SK-N-MC (cell line): ENCODE measurements around the gene FTCD.
"Not testable (repeated sequence)": the region's sequence is repeated elsewhere in the genome, so short reads cannot be mapped to it uniquely, and the experiment has no call there.

ENCODE experiments used
- DNase-seq: peaks from one replicate; pipeline ENCODE4 v3.0.0-alpha.2; 2011; ENCODE audit warnings: low read depth, low spot score
- H3K27ac ChIP-seq: fragments of 200-600 bp; sonication (generic); 2 replicates; pipeline ENCODE4 v1.5.1; 2016; ENCODE audit warnings: mixed run types
- H3K36me3 ChIP-seq: fragments of 200-600 bp; sonication (generic); 2 replicates; pipeline ENCODE4 v1.6.1; 2017; ENCODE audit warnings: antibody characterized with exemption, low read length, mixed read lengths; ENCODE audit not compliant: insufficient read depth
- H3K4me3 ChIP-seq: fragments of 200-600 bp; sonication (generic); 2 replicates; pipeline ENCODE4 v1.5.1; 2016
- H3K9ac ChIP-seq: fragments of 200-600 bp; sonication (generic); 2 replicates; pipeline ENCODE4 v1.8.0; 2017; ENCODE audit warnings: mixed run types, mixed read lengths; ENCODE audit not compliant: insufficient read length
- H3K9me3 ChIP-seq: fragments of 200-600 bp; sonication (generic); 2 replicates; pipeline ENCODE4 v1.6.1; 2017; ENCODE audit warnings: low read depth, mild to moderate bottlenecking, antibody characterized with exemption, low read length, moderate library complexity, mixed read lengths
- EZH2 ChIP-seq: fragments of 200-600 bp; sonication (generic); IDR thresholded peaks from one replicate; pipeline ENCODE4 v1.6.1; 2017; ENCODE audit warnings: antibody characterized with exemption
- FOXP2 ChIP-seq: optimal IDR thresholded peaks from 2 replicates; pipeline ENCODE3; 2011; ENCODE audit warnings: mild to moderate bottlenecking, moderate library complexity; ENCODE audit not compliant: insufficient read depth; ENCODE audit errors: extremely low read length, control extremely low read depth
- POLR2AphosphoS5 ChIP-seq: IDR thresholded peaks from 2 replicates; pipeline ENCODE4 v1.6.1; 2012; ENCODE audit warnings: mild to moderate bottlenecking, low read depth, low read length, borderline replicate concordance

The FTCD gene

DNA sequence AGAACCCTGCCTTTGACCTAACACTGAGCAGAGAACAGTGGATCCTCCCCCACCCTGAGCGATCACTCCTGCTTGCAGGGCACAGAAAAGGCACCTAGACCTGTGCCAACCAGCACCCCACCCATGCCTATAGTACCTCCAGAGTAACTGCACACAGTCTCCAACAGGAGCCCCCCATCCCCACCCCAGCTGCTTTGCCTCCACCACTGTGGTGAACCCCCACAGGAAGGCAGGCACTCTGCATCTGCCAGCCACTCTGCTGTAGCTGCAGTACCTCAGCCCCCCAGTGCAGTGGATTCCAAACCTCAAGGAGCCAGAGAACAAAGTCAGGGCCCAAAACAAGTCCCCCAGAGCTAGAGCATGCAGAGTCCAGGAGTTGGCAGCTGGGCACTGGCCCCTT lies 18.2 kb upstream of the FTCD start:
- no peaks in the 10 kb centered on the region for H3K36me3 ChIP-seq
- no peak for TF ChIP-seq POLR2AphosphoS5
- no peak for TF ChIP-seq FOXP2
- TF ChIP-seq EZH2 = no peak
- no peak overlapping the region for H3K4me3 ChIP-seq
- H3K9ac ChIP-seq = no peak overlapping the region
- H3K27ac ChIP-seq = no peak overlapping the region
- no peak for DNase-seq
- H3K9me3 ChIP-seq = no peaks in the 10 kb centered on the region

DNA sequence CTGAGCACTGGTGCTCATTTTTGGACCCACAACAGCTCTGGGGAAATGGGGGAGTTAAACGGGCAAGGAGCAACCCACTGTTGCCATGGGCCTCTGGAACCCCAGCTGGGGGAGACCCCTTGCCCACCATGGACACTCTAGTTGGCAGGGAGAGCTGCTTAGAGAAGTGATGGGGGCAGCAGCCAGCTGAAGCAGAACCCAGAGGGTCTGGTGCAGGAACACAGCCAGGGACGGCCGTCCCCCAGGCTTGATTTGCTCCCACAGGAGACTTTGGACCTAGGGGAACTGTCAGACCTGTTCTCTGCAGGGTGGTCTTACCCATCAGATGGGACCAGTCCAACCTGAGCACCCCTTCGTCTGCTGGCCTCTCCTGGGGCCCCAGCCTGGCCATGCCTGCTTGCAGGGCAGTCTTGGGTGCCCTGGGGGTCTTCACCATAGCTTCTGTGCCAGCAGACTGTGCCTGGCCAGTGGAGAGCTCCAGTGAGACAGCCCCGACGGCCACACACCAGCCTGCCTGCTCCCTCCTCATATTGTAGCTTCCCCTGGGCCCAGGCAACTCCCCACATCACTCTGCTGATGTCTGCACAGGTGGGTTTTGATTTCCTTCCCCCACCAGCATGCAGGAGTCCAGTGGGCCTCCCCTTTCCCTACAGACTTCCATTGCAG lies 17.6 kb upstream of the FTCD start:
- no peaks in the 10 kb centered on the region for H3K9me3 ChIP-seq
- H3K4me3 ChIP-seq = no peak overlapping the region
- no peak overlapping the region for H3K9ac ChIP-seq
- no peak for DNase-seq
- TF ChIP-seq EZH2 (no peak), POLR2AphosphoS5 (no peak), FOXP2 (no peak)
- no peak overlapping the region for H3K27ac ChIP-seq
- no peaks in the 10 kb centered on the region for H3K36me3 ChIP-seq

DNA sequence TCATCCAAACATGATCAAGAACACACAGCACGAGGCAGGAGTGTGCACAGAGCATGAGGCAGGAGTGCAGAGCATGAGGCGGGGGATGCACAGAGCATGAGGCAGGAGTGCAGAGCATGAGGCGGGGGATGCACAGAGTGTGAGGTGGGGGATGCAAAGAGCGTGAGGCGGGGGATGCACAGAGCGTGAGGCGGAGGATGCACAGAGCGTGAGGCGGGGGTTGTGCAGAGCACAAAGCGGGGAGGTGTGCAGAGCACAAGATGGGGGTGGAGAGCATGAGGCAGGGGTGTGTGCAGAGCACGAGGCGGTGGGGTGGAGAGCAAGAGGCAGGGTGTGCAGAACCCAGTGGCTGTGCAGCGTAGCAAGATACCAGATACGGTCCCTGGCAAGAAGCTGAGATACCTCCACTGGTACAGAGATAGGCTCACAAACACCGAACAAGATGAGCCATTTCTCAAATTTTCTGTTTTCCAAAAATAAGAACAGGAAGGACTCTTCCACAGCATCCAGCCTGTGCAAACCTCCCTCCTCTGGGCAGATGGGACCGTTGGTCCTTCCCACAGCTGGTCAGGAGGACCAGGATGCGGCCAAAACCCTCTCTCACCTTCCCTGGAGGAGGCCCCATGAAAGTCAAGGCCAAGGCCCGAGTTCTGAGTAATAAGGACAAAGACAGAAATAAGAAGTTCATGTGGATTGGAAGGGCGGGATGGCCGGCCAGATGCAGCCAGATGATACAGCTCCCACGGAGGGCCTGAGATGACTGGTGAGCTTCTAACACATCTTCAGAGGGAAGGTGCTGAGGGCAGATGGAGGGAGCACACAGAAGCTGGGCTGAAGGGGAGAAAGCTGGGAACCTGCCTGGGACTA lies 16.9 kb upstream of the FTCD start:
- H3K4me3 ChIP-seq = no peak overlapping the region
- no peak overlapping the region for H3K9ac ChIP-seq

DNA sequence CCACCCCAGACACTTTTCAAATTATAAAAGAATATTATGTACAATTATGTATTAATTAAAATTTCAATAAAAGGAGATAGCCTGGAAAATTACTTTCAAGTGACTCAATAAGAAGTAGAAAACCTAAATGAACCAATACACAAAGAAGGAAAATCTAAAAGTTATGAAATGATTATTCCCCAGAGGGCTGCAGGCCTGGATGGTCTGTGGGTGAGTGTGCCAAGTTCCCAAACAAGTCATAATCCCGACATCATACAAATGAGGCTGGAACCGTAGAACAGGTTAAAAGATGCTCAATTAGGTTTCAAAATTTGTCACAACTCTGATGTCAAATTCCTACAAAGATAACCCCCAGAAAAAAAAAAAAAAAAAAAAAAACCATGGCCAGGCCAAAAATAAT lies 16.2 kb upstream of the FTCD start:
- TF ChIP-seq POLR2AphosphoS5 (no peak), EZH2 (no peak), FOXP2 (no peak)
- no peak overlapping the region for H3K27ac ChIP-seq

More for the DNA sequence above, 16.9 kb upstream of the FTCD start:
- Histone ChIP-seq H3K36me3 (no peaks in the 10 kb centered on the region), H3K9me3 (no peaks in the 10 kb centered on the region), H3K27ac (no peak overlapping the region)
- no peak for TF ChIP-seq POLR2AphosphoS5
- TF ChIP-seq EZH2 = no peak
- no peak for TF ChIP-seq FOXP2
- no peak for DNase-seq

DNA sequence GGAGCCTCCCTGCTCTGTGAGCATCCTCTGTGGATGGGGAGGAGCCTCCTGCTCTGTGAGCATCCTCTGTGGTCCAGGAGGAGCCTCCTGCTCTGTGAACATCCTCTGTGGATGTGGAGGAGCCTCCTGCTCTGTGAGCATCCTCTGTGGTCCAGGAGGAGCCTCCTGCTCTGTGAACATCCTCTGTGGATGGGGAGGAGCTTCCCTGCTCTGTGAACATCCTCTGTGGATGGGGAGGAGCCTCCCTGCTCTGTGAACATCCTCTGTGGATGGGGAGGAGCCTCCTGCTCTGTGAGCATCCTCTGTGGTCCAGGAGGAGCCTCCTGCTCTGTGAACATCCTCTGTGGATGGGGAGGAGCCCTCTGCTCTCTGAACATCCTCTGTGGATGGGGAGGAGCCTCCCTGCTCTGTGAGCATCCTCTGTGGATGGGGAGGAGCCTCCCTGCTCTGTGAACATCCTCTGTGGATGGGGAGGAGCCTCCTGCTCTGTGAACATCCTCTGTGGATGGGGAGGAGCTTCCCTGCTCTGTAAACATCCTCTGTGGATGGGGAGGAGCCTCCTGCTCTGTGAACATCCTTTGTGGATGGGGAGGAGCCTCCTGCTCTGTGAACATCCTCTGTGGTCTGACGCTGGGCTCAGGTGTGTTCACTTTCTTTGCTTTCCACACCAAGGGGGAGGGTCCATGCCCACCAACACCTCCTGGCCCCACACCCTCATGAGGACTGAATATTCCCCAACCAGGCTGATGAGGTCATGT lies 15.2 kb upstream of the FTCD start:
- DNase-seq, H3K36me3 ChIP-seq, H3K27ac ChIP-seq, H3K4me3 ChIP-seq, H3K9me3 ChIP-seq, H3K9ac ChIP-seq: not testable (repeated sequence)

More for the DNA sequence above, 16.2 kb upstream of the FTCD start:
- Histone ChIP-seq H3K9ac (no peak overlapping the region), H3K9me3 (no peaks in the 10 kb centered on the region), H3K4me3 (no peak overlapping the region), H3K36me3 (no peaks in the 10 kb centered on the region)
- no peak for DNase-seq

DNA sequence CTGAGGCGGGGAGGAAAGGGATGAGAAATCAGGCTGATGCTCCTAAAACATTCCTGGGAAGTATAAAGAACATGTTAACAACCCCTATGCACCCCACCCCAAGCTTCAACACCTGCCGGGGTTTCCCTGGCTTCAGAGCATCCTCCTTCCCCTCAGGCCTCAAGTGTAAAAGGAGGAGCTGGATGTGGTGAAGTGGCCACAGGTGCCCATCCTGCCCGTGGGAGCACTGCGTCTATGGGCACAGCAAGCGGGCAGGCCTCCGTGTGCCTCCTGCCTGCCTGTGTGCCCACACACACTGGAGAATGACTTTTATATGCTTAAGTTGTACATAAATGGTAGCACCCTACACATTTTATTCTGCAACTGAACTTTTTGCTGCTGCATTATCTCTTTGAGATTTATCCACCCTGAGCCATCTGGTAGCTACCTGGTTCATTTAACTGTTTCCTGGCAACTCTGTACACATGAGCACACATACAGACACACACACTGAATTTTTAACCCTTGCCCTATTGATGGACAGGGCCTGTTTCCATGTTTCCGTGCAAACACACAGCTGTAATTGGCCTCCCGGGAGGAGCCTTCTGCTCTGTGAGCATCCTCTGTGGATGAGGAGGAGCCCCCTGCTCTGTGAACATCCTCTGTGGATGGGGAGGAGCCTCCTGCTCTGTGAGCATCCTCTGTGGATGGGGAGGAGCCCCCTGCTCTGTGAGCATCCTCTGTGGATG lies 13.4 kb upstream of the FTCD start:
- Histone ChIP-seq H3K36me3 (no peaks in the 10 kb centered on the region), H3K9me3 (no peaks in the 10 kb centered on the region), H3K4me3 (no peak overlapping the region), H3K27ac (no peak overlapping the region), H3K9ac (no peak overlapping the region)
- DNase-seq = no peak
- TF ChIP-seq FOXP2 (no peak), POLR2AphosphoS5 (no peak), EZH2 (no peak)

DNA sequence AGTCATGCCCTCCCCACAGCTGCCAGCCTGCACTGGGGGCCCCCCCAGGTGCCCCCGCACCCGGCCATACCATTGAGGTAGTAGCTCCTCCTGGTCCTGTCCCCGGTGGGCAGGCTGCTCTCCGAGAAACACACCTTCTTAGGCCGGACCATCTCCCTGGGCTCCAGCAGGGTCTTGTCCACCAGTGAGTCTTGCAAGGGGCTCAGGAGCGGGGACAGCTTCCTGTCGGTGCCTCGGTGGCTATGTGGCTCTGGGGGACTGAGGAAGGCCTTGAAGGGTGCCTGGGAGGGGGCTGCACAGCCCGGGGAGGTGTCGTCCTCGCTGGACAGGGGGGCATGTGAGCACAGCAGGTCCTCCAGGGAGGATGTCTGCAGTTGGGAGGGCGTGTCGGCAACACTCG lies 12.9 kb upstream of the FTCD start:
- TF ChIP-seq EZH2 (no peak), POLR2AphosphoS5 (no peak), FOXP2 (no peak)
- H3K9ac ChIP-seq = no peak overlapping the region
- no peak for DNase-seq
- H3K9me3 ChIP-seq = no peaks in the 10 kb centered on the region
- H3K36me3 ChIP-seq = no peaks in the 10 kb centered on the region
- H3K4me3 ChIP-seq = no peak overlapping the region
- no peak overlapping the region for H3K27ac ChIP-seq

DNA sequence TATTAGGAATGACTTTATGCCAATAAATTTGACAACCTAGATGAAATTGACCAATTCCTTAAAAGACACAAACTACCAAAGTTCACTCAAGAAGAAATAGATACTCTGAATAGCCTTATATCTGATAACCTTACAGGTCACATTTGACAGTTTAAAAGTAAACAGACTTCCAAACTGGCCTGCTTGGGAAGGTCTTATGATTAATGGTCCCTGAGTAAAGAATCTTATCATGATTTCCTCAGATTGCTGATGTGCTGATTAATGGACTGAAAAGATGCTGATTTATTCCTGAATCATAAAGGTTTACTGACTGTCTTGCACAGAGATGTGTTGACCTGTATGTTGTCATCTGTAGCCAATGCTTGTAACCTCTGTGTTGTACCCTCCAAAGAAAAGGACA lies 9.7 kb upstream of the FTCD start:
- H3K27ac ChIP-seq = no peak overlapping the region
- no peaks in the 10 kb centered on the region for H3K36me3 ChIP-seq
- no peak overlapping the region for H3K9ac ChIP-seq
- no peaks in the 10 kb centered on the region for H3K9me3 ChIP-seq
- TF ChIP-seq FOXP2 = no peak
- no peak for TF ChIP-seq EZH2
- TF ChIP-seq POLR2AphosphoS5 = no peak
- H3K4me3 ChIP-seq = no peak overlapping the region
- DNase-seq = no peak
